ENCODE measurements around the gene ANP32A. TPM values are rescaled to one million over a fixed set of nuclear protein-coding genes. Genes with fewer than 3 reads are reported as not detected.
A peak's percentile ranks its signal among the peaks of the same experiment; 100 is the strongest.

ANP32A gene
- total and polyA plus RNA-seq, 8 donors = 34.4 to 112 (median 68.7) TPM

GRCh38 chr15:68844856-68845550 lies 24.3 kb upstream of the ANP32A start:
- WGBS, 5 donors = 64 to 73% (median 68%) methylated on average over 5 of the region's 5 CpGs
- no peak for TF ChIP-seq POLR2A (IDR thresholded peaks at IDR 0.05)
- TF ChIP-seq EP300 (IDR thresholded peaks at IDR 0.05) = no peak
- TF ChIP-seq CTCF (IDR thresholded peaks at IDR 0.05) = no peak
- no peak for TF ChIP-seq POLR2AphosphoS5 (IDR thresholded peaks at IDR 0.05)
- Histone ChIP-seq H3K4me3 (no peak overlapping the region), H3K27me3 (peaks cover 0 to 63% (median 48%) of the 10 kb centered on the region in 3 donors), H3K4me1 (peaks cover 6 to 11% (median 8%) of the 10 kb centered on the region in 4 donors), H3K27ac (no peak overlapping the region), H3K36me3 (no peaks in the 10 kb centered on the region), H3K9me3 (no peaks in the 10 kb centered on the region)
- intact Hi-C loops (cut with DNase I; ENCODE audit: low total_unique reads) = no loop called here
- DNase-seq = no peak

GRCh38 chr15:68843425-68844311 lies 23.0 kb upstream of the ANP32A start:
- WGBS, 5 donors = 7 to 13% (median 10%) methylated on average over 22 to 32 of the region's 32 CpGs
- H3K27ac ChIP-seq = no peak overlapping the region
- TF ChIP-seq POLR2AphosphoS5 (IDR thresholded peaks at IDR 0.05) = no peak
- TF ChIP-seq CTCF (IDR thresholded peaks at IDR 0.05) = no peak
- no peak for TF ChIP-seq POLR2A (IDR thresholded peaks at IDR 0.05)
- no peak for TF ChIP-seq EP300 (IDR thresholded peaks at IDR 0.05)
- no peaks in the 10 kb centered on the region for H3K36me3 ChIP-seq
- H3K4me3 ChIP-seq = peak overlapping the region; percentile 33 to 50 (median 42)
- H3K9me3 ChIP-seq = no peaks in the 10 kb centered on the region
- intact Hi-C loops (cut with DNase I; ENCODE audit: low total_unique reads) = no loop called here
- peaks cover 0 to 74% (median 58%) of the 10 kb centered on the region in 3 donors for H3K27me3 ChIP-seq
- DNase-seq = peak in 1 of 2 donors; percentile 65
- H3K4me1 ChIP-seq = peaks cover 6 to 11% (median 8%) of the 10 kb centered on the region in 4 donors

GRCh38 chr15:68842958-68843357 lies 22.3 kb upstream of the ANP32A start:
- Histone ChIP-seq H3K27me3 (peaks cover 0 to 77% (median 60%) of the 10 kb centered on the region in 3 donors), H3K4me1 (peaks cover 6 to 11% (median 8%) of the 10 kb centered on the region in 4 donors), H3K36me3 (no peaks in the 10 kb centered on the region), H3K4me3 (no peak overlapping the region), H3K9me3 (peaks cover 0 to 4% (median 0%) of the 10 kb centered on the region in 4 donors), H3K27ac (no peak overlapping the region)
- 79 to 88% (median 84%) methylated on average over 1 of the region's 1 CpG for WGBS, 5 donors
- TF ChIP-seq POLR2AphosphoS5 (IDR thresholded peaks at IDR 0.05) = no peak
- TF ChIP-seq POLR2A (IDR thresholded peaks at IDR 0.05) = no peak
- no peak for TF ChIP-seq CTCF (IDR thresholded peaks at IDR 0.05)
- TF ChIP-seq EP300 (IDR thresholded peaks at IDR 0.05) = no peak
- intact Hi-C loops (cut with DNase I; ENCODE audit: low total_unique reads) = no loop called here
- DNase-seq = no peak

- Histone ChIP-seq H3K27me3 (peaks cover 0 to 19% (median 5%) of the 10 kb centered on the region in 3 donors), H3K9me3 (peaks cover 0 to 13% (median 7%) of the 10 kb centered on the region in 4 donors), H3K27ac (no peak overlapping the region), H3K4me1 (peaks cover 0 to 3% (median 0%) of the 10 kb centered on the region in 4 donors), H3K36me3 (no peaks in the 10 kb centered on the region), H3K4me3 (no peak overlapping the region)
- intact Hi-C loops (cut with DNase I; ENCODE audit: low total_unique reads) = no loop called here
- DNase-seq = no peak
- 84 to 96% (median 88%) methylated on average over 3 of the region's 3 CpGs for WGBS, 5 donors
- TF ChIP-seq CTCF (IDR thresholded peaks at IDR 0.05) (no peak), POLR2AphosphoS5 (IDR thresholded peaks at IDR 0.05) (no peak), POLR2A (IDR thresholded peaks at IDR 0.05) (no peak), EP300 (IDR thresholded peaks at IDR 0.05) (no peak)
Measured at GRCh38 chr15:68834346-68834745, 13.7 kb upstream of the ANP32A start.
